Neural progenitor cell (in vitro differentiated cells): ENCODE results near the gene TEX13D. TPM values are rescaled to one million over a fixed set of nuclear protein-coding genes. Genes with fewer than 3 reads are reported as not detected.
"Not testable (repeated sequence)": the region's sequence is repeated elsewhere in the genome, so short reads cannot be mapped to it uniquely, and the experiment has no call there.

ENCODE experiments used
- DNase-seq: peaks from one replicate; pipeline ENCODE4 v3.0.0-alpha.2; 2016; ENCODE audit warnings: low spot score
- H2AFZ ChIP-seq: fragments of 200-600 bp; sonication (generic); replicated peaks from 2 replicates; pipeline ENCODE4 v1.6.1; 2016; ENCODE audit warnings: antibody characterized with exemption
- H3F3A ChIP-seq: fragments of 200-600 bp; sonication (generic); 2 replicates; pipeline ENCODE4 v1.6.1; 2016; ENCODE audit warnings: antibody characterized with exemption, low read depth
- H3K27ac ChIP-seq: fragments of 200-600 bp; sonication (generic); 2 replicates; pipeline ENCODE4 v1.5.1; 2016; ENCODE audit warnings: mild to moderate bottlenecking
- H3K27me3 ChIP-seq: fragments of 200-600 bp; sonication (generic); 2 replicates; pipeline ENCODE4 v1.6.1; 2016; ENCODE audit warnings: mild to moderate bottlenecking, moderate library complexity
- H3K36me3 ChIP-seq: fragments of 200-600 bp; sonication (generic); 2 replicates; pipeline ENCODE4 v1.5.1; 2016
- H3K4me1 ChIP-seq: fragments of 200-600 bp; sonication (generic); 2 replicates; pipeline ENCODE4 v1.6.1; 2016; ENCODE audit warnings: mixed run types
- H3K4me2 ChIP-seq: fragments of 200-600 bp; sonication (generic); 2 replicates; pipeline ENCODE4 v1.6.1; 2016
- H3K4me3 ChIP-seq: fragments of 200-600 bp; sonication (generic); 2 replicates; pipeline ENCODE4 v1.5.1; 2016
- H3K79me2 ChIP-seq: fragments of 200-600 bp; sonication (generic); 2 replicates; pipeline ENCODE4 v1.6.1; 2016; ENCODE audit warnings: low read depth
- H3K9ac ChIP-seq: fragments of 200-600 bp; sonication (generic); 2 replicates; pipeline ENCODE4 v1.6.1; 2016
- H3K9me3 ChIP-seq: fragments of 200-600 bp; sonication (generic); 2 replicates; pipeline ENCODE4 v1.5.1; 2016; ENCODE audit warnings: low read depth
- H4K20me1 ChIP-seq: fragments of 200-600 bp; sonication (generic); 2 replicates; pipeline ENCODE4 v1.6.1; 2016; ENCODE audit warnings: low read depth
- H3K27ac Mint-ChIP-seq: 3 replicates; pipeline ENCODE4 v1.8.0; 2021; ENCODE audit warnings: mixed read lengths
- H3K27me3 Mint-ChIP-seq: 2 replicates; pipeline ENCODE4 v1.8.0; 2022; ENCODE audit warnings: low read depth, mild to moderate bottlenecking, inconsistent platforms, moderate library complexity, mixed read lengths; ENCODE audit not compliant: insufficient read depth
- H3K36me3 Mint-ChIP-seq: 3 replicates; pipeline ENCODE4 v1.8.0; 2021; ENCODE audit warnings: mixed read lengths
- H3K4me1 Mint-ChIP-seq: 3 replicates; pipeline ENCODE4 v1.8.0; 2021; ENCODE audit warnings: mixed read lengths
- H3K4me3 Mint-ChIP-seq: 3 replicates; pipeline ENCODE4 v1.8.0; 2021; ENCODE audit warnings: mild to moderate bottlenecking, moderate library complexity, mixed read lengths
- H3K9me3 Mint-ChIP-seq: 3 replicates; pipeline ENCODE4 v1.8.0; 2020; ENCODE audit warnings: mixed read lengths
- CTCF ChIP-seq: fragments of 200-600 bp; sonication (generic); IDR thresholded peaks from 2 replicates; pipeline ENCODE4 v1.5.1; 2017; ENCODE audit warnings: antibody characterized with exemption, mild to moderate bottlenecking
- EZH2 ChIP-seq: fragments of 200-600 bp; sonication (generic); IDR thresholded peaks from 2 replicates; pipeline ENCODE4 v1.6.1; 2017; ENCODE audit warnings: antibody characterized with exemption, mild to moderate bottlenecking, moderate library complexity
- EZH2phosphoT487 ChIP-seq: fragments of 200-600 bp; sonication (generic); IDR thresholded peaks from 2 replicates; pipeline ENCODE4 v1.6.1; 2017; ENCODE audit warnings: antibody characterized with exemption
- total RNA-seq: library from RNA; depleted of rRNA; stranded (reverse); fragments of >200 nt; gene quantifications from 2 replicates; pipeline ENCODE4 v1.2.3, GENCODE V29; 2015; ENCODE audit warnings: low replicate concordance

The TEX13D gene
- total RNA-seq, 1 donor from 2014 or later = not detected

GRCh38 chrX:124328765-124329164, 3.7 kb upstream of the TEX13D start:
- no peaks in the 10 kb centered on the region for H3K27me3 Mint-ChIP-seq
- Histone ChIP-seq H3K27ac (no peak overlapping the region), H2AFZ (no peak overlapping the region), H3K4me2 (no peak overlapping the region), H4K20me1 (no peaks in the 10 kb centered on the region), H3K79me2 (no peaks in the 10 kb centered on the region), H3K9ac (no peak overlapping the region), H3F3A (no peaks in the 10 kb centered on the region), H3K36me3 (no peaks in the 10 kb centered on the region), H3K4me1 (no peaks in the 10 kb centered on the region), H3K9me3 (peaks cover 6% of the 10 kb centered on the region), H3K4me3 (no peak overlapping the region), H3K27me3 (no peaks in the 10 kb centered on the region)
- TF ChIP-seq EZH2 (no peak), CTCF (no peak), EZH2phosphoT487 (no peak)
- H3K27ac Mint-ChIP-seq = no peak overlapping the region
- peaks cover 4% of the 10 kb centered on the region for H3K9me3 Mint-ChIP-seq
- no peaks in the 10 kb centered on the region for H3K4me1 Mint-ChIP-seq
- no peaks in the 10 kb centered on the region for H3K36me3 Mint-ChIP-seq
- DNase-seq = no peak
- H3K4me3 Mint-ChIP-seq = no peak overlapping the region

- Histone ChIP-seq H3K9ac (no peak overlapping the region), H3K79me2 (no peaks in the 10 kb centered on the region), H2AFZ (no peak overlapping the region), H3K36me3 (no peaks in the 10 kb centered on the region), H3K27me3 (no peaks in the 10 kb centered on the region), H4K20me1 (no peaks in the 10 kb centered on the region), H3K9me3 (no peaks in the 10 kb centered on the region), H3K27ac (no peak overlapping the region), H3K4me2 (no peak overlapping the region), H3F3A (no peaks in the 10 kb centered on the region), H3K4me3 (no peak overlapping the region), H3K4me1 (no peaks in the 10 kb centered on the region)
- Mint-ChIP-seq H3K36me3 (no peaks in the 10 kb centered on the region), H3K27me3 (no peaks in the 10 kb centered on the region), H3K9me3 (peaks cover 4% of the 10 kb centered on the region), H3K27ac (no peak overlapping the region), H3K4me3 (no peak overlapping the region), H3K4me1 (no peaks in the 10 kb centered on the region)
- TF ChIP-seq EZH2 = no peak
- TF ChIP-seq CTCF = no peak
- no peak for TF ChIP-seq EZH2phosphoT487
- no peak for DNase-seq
Measured at GRCh38 chrX:124333862-124334261, 1.4 kb downstream of the TEX13D start.

GRCh38 chrX:124334555-124334954, 2.1 kb downstream of the TEX13D start:
- H3K27me3 ChIP-seq, H2AFZ ChIP-seq, H3K9ac ChIP-seq, H3K36me3 ChIP-seq, H3K27ac ChIP-seq, H3K79me2 ChIP-seq, H3K4me3 Mint-ChIP-seq, H3K27me3 Mint-ChIP-seq, H3K4me3 ChIP-seq, H3F3A ChIP-seq, H3K27ac Mint-ChIP-seq, H3K4me1 ChIP-seq, H3K9me3 ChIP-seq, H4K20me1 ChIP-seq, DNase-seq, H3K4me1 Mint-ChIP-seq, H3K36me3 Mint-ChIP-seq, H3K4me2 ChIP-seq, H3K9me3 Mint-ChIP-seq: not testable (repeated sequence)

- Histone ChIP-seq H3K9ac (no peak overlapping the region), H4K20me1 (no peaks in the 10 kb centered on the region), H3K4me2 (no peak overlapping the region), H3K27me3 (no peaks in the 10 kb centered on the region), H3K36me3 (no peaks in the 10 kb centered on the region), H3K4me3 (no peak overlapping the region), H3K27ac (no peak overlapping the region), H3K79me2 (no peaks in the 10 kb centered on the region), H2AFZ (no peak overlapping the region), H3K9me3 (no peaks in the 10 kb centered on the region), H3F3A (no peaks in the 10 kb centered on the region), H3K4me1 (no peaks in the 10 kb centered on the region)
- H3K9me3 Mint-ChIP-seq = peaks cover 4% of the 10 kb centered on the region
- TF ChIP-seq CTCF (no peak), EZH2phosphoT487 (no peak), EZH2 (no peak)
- no peaks in the 10 kb centered on the region for H3K27me3 Mint-ChIP-seq
- peak overlapping the region; percentile 8 for H3K27ac Mint-ChIP-seq
- H3K4me1 Mint-ChIP-seq = no peaks in the 10 kb centered on the region
- no peak overlapping the region for H3K4me3 Mint-ChIP-seq
- no peak for DNase-seq
- no peaks in the 10 kb centered on the region for H3K36me3 Mint-ChIP-seq
Measured at GRCh38 chrX:124335598-124335997, 3.1 kb downstream of the TEX13D start.
